ENCODE measurements around the gene TAF11L3.

- no peak for TF ChIP-seq CTCF (IDR thresholded peaks at IDR 0.05)
- TF ChIP-seq POLR2A (IDR thresholded peaks at IDR 0.05): no peak
These were observed 20.7 kb upstream of the TAF11L3 start for GRCh38 chr5:17497446-17497845.

All from thyroid gland (tissue), 4 donors.